KG1 (cell line): ENCODE measurements around the gene KRT33B.

Source experiments
- DNase-seq: peaks from one replicate; lab custom pipeline; 2025; lab: John Stamatoyannopoulos, UW

KRT33B gene

DNA sequence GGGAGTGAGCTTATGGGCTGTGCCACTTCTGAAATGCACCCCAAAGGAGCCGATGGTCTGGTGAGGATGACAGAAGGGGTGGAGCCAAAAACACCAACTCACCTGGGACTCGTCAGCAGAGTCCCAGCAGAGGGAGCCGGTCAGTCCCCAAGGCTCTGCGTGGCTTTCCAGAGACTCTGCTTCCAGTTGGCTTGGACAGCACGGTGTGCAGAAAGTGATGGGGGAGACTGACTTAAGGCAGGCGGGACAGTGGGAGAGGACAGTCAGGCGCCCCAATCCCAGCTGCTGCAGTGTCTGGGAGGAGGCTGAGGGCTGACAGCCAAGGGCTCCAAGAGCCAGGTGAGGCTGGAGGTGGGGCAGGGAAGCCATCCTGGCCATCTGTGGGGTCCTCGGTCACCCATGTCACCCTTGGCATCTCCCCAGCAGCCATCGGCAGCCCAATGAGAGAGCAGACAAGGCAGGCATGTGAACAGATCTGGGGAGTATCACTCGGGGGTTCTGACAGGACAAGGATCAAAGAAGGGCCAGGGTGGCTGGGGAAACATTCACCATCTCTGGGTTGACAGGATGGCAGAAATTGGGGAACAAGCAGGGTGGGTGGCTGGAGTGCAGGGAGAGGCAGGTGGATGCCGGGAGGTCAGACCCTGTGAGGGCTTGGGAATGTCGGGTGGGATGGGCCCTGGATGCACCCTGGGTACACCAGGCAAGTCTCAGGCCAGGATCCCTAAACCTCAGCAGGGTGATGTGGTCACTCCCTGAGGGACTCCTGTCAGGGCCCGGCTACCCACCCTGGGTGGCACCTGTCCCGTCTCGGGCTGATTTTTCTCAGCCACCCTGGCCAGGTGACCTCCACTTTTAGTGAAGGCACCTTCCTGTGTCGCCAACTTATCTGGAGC lies 45.2 kb downstream of the KRT33B start:
- no peak for DNase-seq

GRCh38 chr17:41322903-41323895 lies 46.4 kb downstream of the KRT33B start:
- DNase-seq: no peak

DNA sequence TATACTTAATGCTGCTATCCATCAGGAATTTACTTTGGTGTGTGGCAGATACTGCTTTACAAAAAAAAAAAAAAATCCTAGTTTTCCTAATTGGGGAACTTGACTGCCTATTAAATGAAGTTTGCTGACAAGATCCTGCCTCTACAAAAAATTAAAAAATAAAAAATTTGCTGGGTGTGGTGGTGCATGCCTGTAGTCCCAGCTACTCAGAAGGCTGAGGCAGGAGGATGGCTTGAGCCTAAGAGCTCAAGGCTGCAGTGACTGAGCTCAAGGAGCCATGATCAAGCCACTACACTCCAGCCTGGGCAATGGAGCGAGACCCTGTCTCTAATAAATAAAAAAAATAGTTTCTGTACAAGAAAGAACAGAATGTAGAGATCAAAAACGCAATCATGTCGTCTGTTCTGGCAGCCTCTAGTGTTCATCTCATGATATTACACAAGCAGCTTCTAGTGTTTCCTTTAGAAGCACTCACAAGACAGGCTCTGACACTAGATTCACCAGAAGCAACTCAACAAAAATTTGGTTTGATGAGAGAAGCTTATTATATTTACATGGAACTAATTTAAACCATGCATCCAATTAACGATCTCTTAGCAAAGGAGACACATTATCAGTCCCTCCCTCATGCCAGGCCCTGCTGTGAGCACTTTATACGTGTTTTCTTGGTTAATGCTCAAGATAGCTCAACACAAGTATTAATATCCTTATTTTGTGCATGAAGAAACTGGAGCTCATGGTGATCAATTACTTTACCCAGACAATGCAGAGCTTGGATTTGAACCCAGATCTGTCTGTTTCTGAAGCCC lies 47.3 kb downstream of the KRT33B start:
- peak; percentile 5 for DNase-seq

DNA sequence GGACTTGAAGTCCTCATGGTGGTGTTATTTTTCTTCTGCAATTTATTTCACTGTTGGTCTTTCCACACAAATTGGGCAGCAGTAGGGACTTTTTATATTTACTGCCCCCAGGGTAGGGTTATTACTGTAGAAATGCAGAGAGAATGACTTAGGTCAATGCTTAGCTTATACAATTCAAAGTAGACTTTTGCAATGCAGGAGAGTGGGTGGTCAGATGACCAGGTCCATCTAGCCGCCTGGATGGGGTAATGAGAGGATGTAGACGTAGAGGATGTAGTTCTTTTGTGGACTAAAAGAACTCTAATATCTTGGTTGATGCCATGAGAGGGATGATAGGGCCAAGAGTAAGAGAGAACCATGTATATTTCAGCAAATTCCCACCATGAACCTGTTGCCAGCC lies 51.4 kb downstream of the KRT33B start:
- DNase-seq: no peak

DNA sequence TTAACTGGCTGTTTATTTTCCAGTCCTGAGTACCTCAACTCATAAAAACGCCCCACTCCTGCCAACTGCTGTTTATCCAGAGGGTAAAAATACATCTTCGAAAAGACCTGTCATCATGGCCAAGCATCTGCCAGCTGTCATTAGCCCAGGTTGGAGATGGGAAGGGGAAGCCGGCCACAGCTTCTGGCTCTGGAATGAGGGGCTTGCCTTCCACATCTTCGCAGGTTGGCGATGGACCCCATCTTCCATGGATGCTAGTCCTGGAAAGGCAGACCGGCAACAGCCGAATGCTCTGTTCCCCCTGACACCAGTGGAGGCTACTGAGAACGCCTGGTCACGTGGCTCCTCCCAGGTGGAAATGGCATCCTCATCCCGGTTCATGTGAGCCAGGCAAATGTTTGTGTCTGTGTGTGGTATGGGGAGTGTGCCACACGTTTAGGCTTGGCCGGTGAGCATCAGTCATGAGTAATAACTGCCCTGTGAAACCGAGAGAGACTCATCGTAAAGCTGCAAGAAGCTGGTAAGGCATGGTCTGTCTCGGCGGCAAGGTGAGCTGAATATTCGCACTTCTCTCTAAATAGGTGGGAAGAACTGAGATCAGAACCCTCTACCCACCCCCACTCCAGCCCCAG lies 53.7 kb downstream of the KRT33B start:
- DNase-seq: no peak

GRCh38 chr17:41315204-41315794 lies 54.3 kb downstream of the KRT33B start, which contains the start of gene KRTAP17-1:
Gene KRTAP17-1, minus strand, starts transcription at chr17:41315710. Its CDS starts 60 bp downstream, at chr17:41315650.
- DNase-seq: no peak
